OCI-LY7 (cell line): ENCODE data around the gene MAPK14. TPM values are rescaled to one million over a fixed set of nuclear protein-coding genes. Genes with fewer than 3 reads are reported as not detected.

Source experiments
- BruUV-seq: library from RNA; stranded (reverse); fragments of 400-500 nt; replicated peaks from 2 replicates; lab custom pipeline; 2021; lab: Mats Ljungman, UMichigan
- CTCF ChIA-PET: fragments of 300-600 bp; sonication (Branson Sonifier 250); formaldehyde crosslinking; loops from one replicate; lab custom pipeline; 2022; ENCODE audit warnings: antibody characterized with exemption; ENCODE audit not compliant: unreplicated experiment; lab: Charles Lee
- POLR2A ChIA-PET: fragments of 300-600 bp; sonication (Branson Sonifier 250); formaldehyde crosslinking; loops from one replicate; lab custom pipeline; 2022; ENCODE audit warnings: antibody characterized with exemption; lab: Charles Lee
- DNase-seq: peaks from one replicate; pipeline ENCODE4 v3.0.0-alpha.2; 2015; ENCODE audit warnings: low spot score
- H2AFZ ChIP-seq: fragments of 200-600 bp; sonication (generic), shearing (Covaris generic); 2 replicates; pipeline ENCODE4 v1.6.1; 2014; ENCODE audit warnings: mild to moderate bottlenecking, antibody characterized with exemption, low read length, moderate library complexity
- H3K27ac ChIP-seq: fragments of 200-600 bp; sonication (generic); 2 replicates; pipeline ENCODE4 v1.5.1; 2014; ENCODE audit warnings: mixed run types, low read depth, mild to moderate bottlenecking, moderate library complexity, low read length, inconsistent platforms; ENCODE audit not compliant: poor library complexity, severe bottlenecking
- H3K36me3 ChIP-seq: fragments of 200-600 bp; sonication (generic); 2 replicates; pipeline ENCODE4 v1.6.1; 2014; ENCODE audit warnings: mild to moderate bottlenecking, antibody characterized with exemption, low read length, moderate library complexity, mixed read lengths; ENCODE audit not compliant: insufficient read depth
- H3K4me1 ChIP-seq: fragments of 200-600 bp; sonication (generic); 2 replicates; pipeline ENCODE4 v1.5.1; 2014; ENCODE audit warnings: mild to moderate bottlenecking, low read length; ENCODE audit not compliant: insufficient read depth, poor library complexity, severe bottlenecking
- H3K4me2 ChIP-seq: fragments of 200-600 bp; sonication (generic); 2 replicates; pipeline ENCODE4 v1.6.1; 2014; ENCODE audit warnings: mild to moderate bottlenecking, low read length
- H3K4me3 ChIP-seq: fragments of 200-600 bp; sonication (generic); 2 replicates; pipeline ENCODE4 v1.5.1; 2014; ENCODE audit warnings: mild to moderate bottlenecking, low read depth, low read length; ENCODE audit not compliant: poor library complexity, severe bottlenecking
- H3K79me2 ChIP-seq: fragments of 200-600 bp; sonication (generic); 2 replicates; pipeline ENCODE4 v1.6.1; 2016; ENCODE audit warnings: low read depth, mild to moderate bottlenecking, low read length, moderate library complexity, mixed read lengths; ENCODE audit not compliant: insufficient read depth
- H3K9me2 ChIP-seq: fragments of 200-600 bp; sonication (generic); 2 replicates; pipeline ENCODE4 v1.6.1; 2016; ENCODE audit warnings: mild to moderate bottlenecking, low read length, mixed read lengths; ENCODE audit not compliant: insufficient read depth
- H3K9me3 ChIP-seq: fragments of 200-600 bp; sonication (generic); 2 replicates; pipeline ENCODE4 v1.6.1; 2014; ENCODE audit warnings: mild to moderate bottlenecking, mixed run types, low read length, mixed read lengths
- H4K20me1 ChIP-seq: fragments of 200-600 bp; sonication (generic); 2 replicates; pipeline ENCODE4 v1.6.1; 2014; ENCODE audit warnings: mild to moderate bottlenecking, antibody characterized with exemption, low read length, moderate library complexity, mixed read lengths; ENCODE audit not compliant: insufficient read depth
- CTCF ChIP-seq: fragments of 200-600 bp; sonication (generic); conservative IDR thresholded peaks from 2 replicates; pipeline ENCODE4 v1.5.1; 2014; ENCODE audit warnings: mild to moderate bottlenecking, antibody characterized with exemption, low read length, moderate library complexity, mixed read lengths
- EZH2phosphoT487 ChIP-seq: fragments of 200-600 bp; sonication (generic); IDR thresholded peaks from 2 replicates; pipeline ENCODE4 v1.6.1; 2018; ENCODE audit warnings: low read depth, borderline replicate concordance, mild to moderate bottlenecking, mixed run types, antibody characterized with exemption, low read length, moderate library complexity, mixed read lengths
- intact Hi-C: fragments of 100-400 bp; cut with micrococcal nuclease; formaldehyde crosslinking; loops from one replicate; pipeline ENCODE4 v1.10.0; 2022; ENCODE audit not compliant: unreplicated experiment
- total RNA-seq, 2 experiments: library from RNA; depleted of rRNA in 1 of 2; stranded (reverse); fragments of >200 nt in 1 of 2; shearing (Covaris generic) in 1 of 2; gene quantifications; 2 replicates each; pipeline ENCODE4 v1.2.3, GENCODE V29; 2014 to 2022

MAPK14 gene
- total RNA-seq, 2 experiments from 2014 or later: 38.7 to 43.1 TPM

GRCh38 chr6:36119209-36119608 is 91.6 kb downstream of the MAPK14 start:
- no peak for DNase-seq
- no peak overlapping the region for H3K4me2 ChIP-seq
- H3K27ac ChIP-seq: no peak overlapping the region
- H4K20me1 ChIP-seq: no peaks in the 10 kb centered on the region
- intact Hi-C loops: no loop called here
- H3K4me3 ChIP-seq: no peak overlapping the region
- no peak overlapping the region for H2AFZ ChIP-seq
- TF ChIP-seq CTCF: no peak
- TF ChIP-seq EZH2phosphoT487: no peak
- H3K36me3 ChIP-seq: 0 out of 2 replicates have a peak, but pooled peaks cover 7% of the 10 kb centered on the region
- H3K79me2 ChIP-seq: no peaks in the 10 kb centered on the region
- peaks cover 64% of the 10 kb centered on the region for H3K4me1 ChIP-seq
- no peaks in the 10 kb centered on the region for H3K9me2 ChIP-seq
- ChIA-PET POLR2A (no interaction called here), CTCF (no interaction called here)
- no peaks in the 10 kb centered on the region; the same call in 1 of the 2 replicates for H3K9me3 ChIP-seq
- no TSS peak for BruUV-seq

- peaks cover 56% of the 10 kb centered on the region for H3K4me1 ChIP-seq
- DNase-seq: no peak
- no peak overlapping the region for H2AFZ ChIP-seq
- TF ChIP-seq CTCF: no peak
- no peak for TF ChIP-seq EZH2phosphoT487
- H3K27ac ChIP-seq: peak overlapping the region; percentile 60
- 0 out of 2 replicates have a peak, but pooled peaks cover 7% of the 10 kb centered on the region for H3K36me3 ChIP-seq
- H3K9me3 ChIP-seq: no peaks in the 10 kb centered on the region; the same call in 1 of the 2 replicates
- ChIA-PET POLR2A (interaction anchor here (1.0 kb wide), 1 partner anchor 92 kb away, joined by 3 read pairs; the partner anchor contains the start of gene MAPK14), CTCF (no interaction called here)
- H3K4me2 ChIP-seq: peak overlapping the region; percentile 64; the same call in 1 of the 2 replicates
- no peaks in the 10 kb centered on the region for H3K79me2 ChIP-seq
- no TSS peak for BruUV-seq
- intact Hi-C loops: loop anchor here (2.0 to 5.0 kb wide), 2 partner anchors 77 to 182 kb away; partner anchors contain the start of gene BRPF3
- H3K4me3 ChIP-seq: peak overlapping the region; percentile 33
- H4K20me1 ChIP-seq: no peaks in the 10 kb centered on the region
- no peaks in the 10 kb centered on the region for H3K9me2 ChIP-seq
Measured at GRCh38 chr6:36120018-36120417, 92.4 kb downstream of the MAPK14 start.

- H2AFZ ChIP-seq: peak overlapping the region; percentile 31; the same call in 1 of the 2 replicates
- H3K27ac ChIP-seq: peak overlapping the region; percentile 60
- no peaks in the 10 kb centered on the region for H3K9me2 ChIP-seq
- peaks cover 50% of the 10 kb centered on the region for H3K4me1 ChIP-seq
- ChIA-PET CTCF (interaction anchor here (0.6 kb wide), 1 partner anchor 93 kb away, joined by 3 read pairs; no protein-coding TSS in a partner anchor), POLR2A (interaction anchor here (0.6 to 1.6 kb wide), 7 partner anchors 8 to 307 kb away, joined by 3 to 9 read pairs (median 3); partner anchors contain the start of gene MAPK14)
- peak overlapping the region; percentile 33 for H3K4me3 ChIP-seq
- peak; percentile 77 for DNase-seq
- H3K79me2 ChIP-seq: no peaks in the 10 kb centered on the region
- BruUV-seq: no TSS peak
- no peaks in the 10 kb centered on the region for H4K20me1 ChIP-seq
- no peak for TF ChIP-seq EZH2phosphoT487
- no peak; the same call in 1 of the 2 replicates for TF ChIP-seq CTCF
- intact Hi-C loops: loop anchor here (2.0 to 5.0 kb wide), 2 partner anchors 76 to 182 kb away; partner anchors contain the start of gene BRPF3
- 0 out of 2 replicates have a peak, but pooled peaks cover 7% of the 10 kb centered on the region for H3K36me3 ChIP-seq
- H3K4me2 ChIP-seq: peak overlapping the region; percentile 64
- H3K9me3 ChIP-seq: no peaks in the 10 kb centered on the region; the same call in 1 of the 2 replicates
Measured at GRCh38 chr6:36120539-36120938, 92.9 kb downstream of the MAPK14 start.
